ENCODE measurements around the gene MAP4K1. TPM values are rescaled to one million over a fixed set of nuclear protein-coding genes. Genes with fewer than 3 reads are reported as not detected.
"Not testable (repeated sequence)": the region's sequence is repeated elsewhere in the genome, so short reads cannot be mapped to it uniquely, and the experiment has no call there.

The MAP4K1 gene
- total RNA-seq, 2 experiments from 2014 or later: 374 to 383 TPM

DNA sequence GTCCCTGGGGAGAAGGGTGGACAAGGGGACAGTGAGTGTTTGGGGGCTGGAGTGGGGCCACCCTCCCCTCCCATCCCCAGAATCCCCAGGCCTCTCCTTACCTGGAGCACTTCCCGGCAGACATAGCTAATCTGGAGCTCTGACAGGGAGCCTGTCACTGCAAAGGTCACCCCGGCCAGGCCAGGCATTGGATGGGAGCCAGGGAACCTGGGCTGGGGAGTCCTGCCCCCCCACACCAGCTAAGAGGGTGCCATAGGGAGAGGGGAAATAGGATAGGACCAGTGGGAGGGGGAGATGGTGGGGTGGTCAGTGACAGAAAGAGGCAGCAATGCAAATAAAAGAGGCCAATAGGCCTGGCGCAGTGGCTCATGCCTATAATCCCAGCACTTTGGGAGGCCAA, 3.5 kb downstream of the MAP4K1 start:
- Mint-ChIP-seq H3K27me3 (no peaks in the 10 kb centered on the region), H3K4me3 (no peak overlapping the region), H3K4me1 (peaks cover 55% of the 10 kb centered on the region), H3K27ac (no peak overlapping the region), H3K9me3 (no peaks in the 10 kb centered on the region), H3K36me3 (ENCODE audit: low read depth) (peaks cover 67% of the 10 kb centered on the region)
- ChIA-PET CTCF (no interaction called here), POLR2A (interaction anchor here (1.1 kb wide), 1 partner anchor 11 kb away, joined by 3 read pairs; no protein-coding TSS in a partner anchor)
- no peak for DNase-seq

- Mint-ChIP-seq H3K9me3 (no peaks in the 10 kb centered on the region), H3K4me3 (no peak overlapping the region), H3K36me3 (ENCODE audit: low read depth) (peaks cover 63% of the 10 kb centered on the region), H3K4me1 (peaks cover 10% of the 10 kb centered on the region), H3K27me3 (no peaks in the 10 kb centered on the region), H3K27ac (no peak overlapping the region)
- ChIA-PET POLR2A (interaction anchor here (1.8 kb wide), 1 partner anchor 11 kb away, joined by 4 read pairs; no protein-coding TSS in a partner anchor), CTCF (interaction anchor here (1.0 kb wide), 1 partner anchor 203 kb away, joined by 3 read pairs; the partner anchor contains the start of gene FAM98C)
- DNase-seq: no peak
These were observed 11.6 kb downstream of the MAP4K1 start for GRCh38 chr19:38606131-38606530.

- POLR2A ChIA-PET, H3K27me3 Mint-ChIP-seq, DNase-seq, H3K4me1 Mint-ChIP-seq, H3K27ac Mint-ChIP-seq, CTCF ChIA-PET, H3K9me3 Mint-ChIP-seq, H3K4me3 Mint-ChIP-seq: not testable (repeated sequence)
- H3K36me3 Mint-ChIP-seq (ENCODE audit: low read depth): peaks cover 49% of the 10 kb centered on the region
These were observed 14.9 kb downstream of the MAP4K1 start for GRCh38 chr19:38602856-38603255.

DNA sequence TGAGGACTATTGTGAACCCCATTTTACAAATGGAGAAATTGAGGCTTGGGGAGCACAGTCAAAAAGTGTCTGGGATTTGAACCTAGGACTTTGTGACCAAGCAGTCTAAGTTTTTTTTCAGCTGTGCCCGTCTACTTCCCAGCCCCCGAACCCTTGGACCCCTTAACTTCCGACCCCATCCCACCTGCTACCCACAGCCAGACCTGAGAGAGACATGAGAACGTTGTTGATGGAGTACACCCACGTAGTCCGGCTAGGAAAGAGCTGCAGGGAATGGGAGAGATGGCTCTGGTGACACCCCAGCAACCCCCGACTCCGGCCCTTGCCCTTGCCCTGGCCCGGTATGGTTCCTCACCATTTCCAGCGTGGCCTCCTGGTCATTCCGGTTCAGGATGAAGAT, 18.0 kb downstream of the MAP4K1 start:
- Mint-ChIP-seq H3K9me3 (no peaks in the 10 kb centered on the region), H3K27me3 (no peaks in the 10 kb centered on the region), H3K36me3 (ENCODE audit: low read depth) (peaks cover 52% of the 10 kb centered on the region), H3K4me1 (peaks cover 7% of the 10 kb centered on the region), H3K27ac (no peak overlapping the region), H3K4me3 (no peak overlapping the region)
- DNase-seq: no peak
- ChIA-PET CTCF (no interaction called here), POLR2A (interaction anchor here (0.9 to 1.4 kb wide), 2 partner anchors 18 to 82 kb away, joined by 3 read pairs; partner anchors contain the start of gene MAP4K1)

GRCh38 chr19:38597075-38597474, 20.7 kb downstream of the MAP4K1 start:
- Mint-ChIP-seq H3K27ac (no peak overlapping the region), H3K36me3 (ENCODE audit: low read depth) (peaks cover 63% of the 10 kb centered on the region), H3K9me3 (no peaks in the 10 kb centered on the region), H3K27me3 (no peaks in the 10 kb centered on the region), H3K4me3 (no peak overlapping the region), H3K4me1 (peaks cover 7% of the 10 kb centered on the region)
- no peak for DNase-seq
- ChIA-PET POLR2A (interaction anchor here (1.0 kb wide), 1 partner anchor 40 kb away, joined by 5 read pairs; no protein-coding TSS in a partner anchor), CTCF (no interaction called here)

DNA sequence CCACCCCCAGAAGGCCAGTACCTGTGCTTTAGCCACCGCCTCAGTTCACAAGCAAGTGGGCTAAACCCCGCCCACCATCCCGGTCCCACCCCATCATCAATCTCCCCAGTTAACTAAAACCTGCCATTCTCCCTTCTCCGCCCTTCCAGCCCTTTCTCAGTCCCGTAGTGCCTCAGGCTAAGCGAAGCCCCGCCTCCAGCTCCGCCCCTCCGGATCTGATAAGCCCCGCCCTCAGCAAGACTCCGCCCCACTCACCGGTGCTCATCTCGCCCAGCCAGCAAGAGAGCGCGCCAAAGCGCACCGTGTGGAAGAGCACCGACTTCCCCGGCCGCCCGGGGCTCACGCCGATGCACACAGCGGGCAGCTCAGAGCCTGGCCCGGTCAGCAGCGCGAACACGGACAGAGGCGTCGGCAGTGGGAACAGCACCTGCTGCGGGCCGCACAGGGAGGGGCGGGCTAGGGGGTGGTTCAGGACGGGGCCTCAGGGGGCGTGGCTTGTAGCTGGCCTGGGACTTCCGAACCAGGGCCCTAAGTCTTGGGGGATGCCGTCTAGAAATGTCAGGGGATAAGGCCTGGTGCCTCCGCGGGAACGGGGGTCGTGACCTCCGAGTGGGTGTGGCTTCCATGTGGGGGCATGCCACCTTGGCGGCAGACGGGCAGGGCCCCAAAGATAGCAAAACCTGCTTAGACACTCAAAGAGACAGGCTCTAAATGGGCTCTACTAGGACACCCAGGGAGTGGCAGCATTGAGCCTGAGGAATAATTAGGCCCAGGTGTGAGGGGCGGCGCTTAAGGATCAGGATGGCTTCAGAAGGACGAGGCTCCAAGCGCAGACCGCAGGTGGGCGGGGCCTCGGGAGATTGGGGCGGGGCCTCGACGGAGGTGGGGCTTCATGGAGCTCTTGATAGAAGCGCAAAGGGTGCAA, 21.4 kb downstream of the MAP4K1 start:
- Mint-ChIP-seq H3K27me3 (no peaks in the 10 kb centered on the region), H3K9me3 (no peaks in the 10 kb centered on the region), H3K4me3 (no peak overlapping the region), H3K36me3 (ENCODE audit: low read depth) (peaks cover 61% of the 10 kb centered on the region), H3K4me1 (peaks cover 7% of the 10 kb centered on the region), H3K27ac (no peak overlapping the region)
- CTCF ChIA-PET: no interaction called here
- POLR2A ChIA-PET: interaction anchor here (1.0 kb wide), 1 partner anchor 39 kb away, joined by 5 read pairs; no protein-coding TSS in a partner anchor
- peak; percentile 29 for DNase-seq

- ChIA-PET POLR2A (interaction anchor here (0.7 to 1.9 kb wide), 4 partner anchors 13 to 36 kb away, joined by 3 to 4 read pairs (median 4); partner anchors contain the start of genes EIF3K and MAP4K1), CTCF (interaction anchor here (0.5 to 1.1 kb wide), 2 partner anchors 20 to 24 kb away, joined by 3 read pairs; partner anchors contain the start of gene MAP4K1)
- DNase-seq: no peak
- Mint-ChIP-seq H3K27me3 (no peaks in the 10 kb centered on the region), H3K9me3 (no peaks in the 10 kb centered on the region), H3K4me3 (no peak overlapping the region), H3K36me3 (ENCODE audit: low read depth) (peaks cover 69% of the 10 kb centered on the region), H3K4me1 (peaks cover 2% of the 10 kb centered on the region), H3K27ac (no peak overlapping the region)
These were observed 24.8 kb downstream of the MAP4K1 start for GRCh38 chr19:38592940-38593339.

- H3K4me3 Mint-ChIP-seq: no peak overlapping the region
- DNase-seq: no peak
- H3K4me1 Mint-ChIP-seq: peaks cover 12% of the 10 kb centered on the region
- no peaks in the 10 kb centered on the region for H3K27me3 Mint-ChIP-seq
- ChIA-PET CTCF (no interaction called here), POLR2A (no interaction called here)
- H3K36me3 Mint-ChIP-seq (ENCODE audit: low read depth): peaks cover 42% of the 10 kb centered on the region
- no peaks in the 10 kb centered on the region for H3K9me3 Mint-ChIP-seq
- H3K27ac Mint-ChIP-seq: peak overlapping the region; percentile 4
These were observed 29.7 kb downstream of the MAP4K1 start for GRCh38 chr19:38588041-38588440.

GRCh38 chr19:38587562-38587961, 30.2 kb downstream of the MAP4K1 start:
- POLR2A ChIA-PET: interaction anchor here (0.9 kb wide), 2 partner anchors 8 to 31 kb away, joined by 3 read pairs; partner anchors contain the start of gene EIF3K
- CTCF ChIA-PET: interaction anchor here (1.0 kb wide), 1 partner anchor 72 kb away, joined by 4 read pairs; no protein-coding TSS in a partner anchor
- Mint-ChIP-seq H3K4me1 (peaks cover 12% of the 10 kb centered on the region), H3K27ac (peak overlapping the region; percentile 4), H3K36me3 (ENCODE audit: low read depth) (peaks cover 39% of the 10 kb centered on the region), H3K4me3 (no peak overlapping the region), H3K27me3 (no peaks in the 10 kb centered on the region), H3K9me3 (no peaks in the 10 kb centered on the region)
- no peak for DNase-seq

DNA sequence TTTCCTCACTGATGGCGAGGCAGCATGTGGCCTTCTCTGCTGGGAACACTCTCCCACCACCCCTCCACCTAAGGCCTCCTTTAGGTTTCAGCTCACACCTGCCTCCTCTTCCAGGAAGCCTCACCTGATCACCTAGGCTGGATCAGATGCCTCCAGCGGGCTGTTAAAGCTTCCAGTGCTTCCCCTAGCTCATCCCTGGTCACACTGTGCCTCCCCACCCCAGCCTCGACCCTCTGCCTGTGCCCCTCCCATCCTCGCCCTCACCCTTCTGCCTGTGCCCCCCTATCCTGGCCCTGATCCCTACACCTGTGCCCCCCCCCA, 33.8 kb downstream of the MAP4K1 start:
- H3K4me3 Mint-ChIP-seq: no peak overlapping the region

DNA sequence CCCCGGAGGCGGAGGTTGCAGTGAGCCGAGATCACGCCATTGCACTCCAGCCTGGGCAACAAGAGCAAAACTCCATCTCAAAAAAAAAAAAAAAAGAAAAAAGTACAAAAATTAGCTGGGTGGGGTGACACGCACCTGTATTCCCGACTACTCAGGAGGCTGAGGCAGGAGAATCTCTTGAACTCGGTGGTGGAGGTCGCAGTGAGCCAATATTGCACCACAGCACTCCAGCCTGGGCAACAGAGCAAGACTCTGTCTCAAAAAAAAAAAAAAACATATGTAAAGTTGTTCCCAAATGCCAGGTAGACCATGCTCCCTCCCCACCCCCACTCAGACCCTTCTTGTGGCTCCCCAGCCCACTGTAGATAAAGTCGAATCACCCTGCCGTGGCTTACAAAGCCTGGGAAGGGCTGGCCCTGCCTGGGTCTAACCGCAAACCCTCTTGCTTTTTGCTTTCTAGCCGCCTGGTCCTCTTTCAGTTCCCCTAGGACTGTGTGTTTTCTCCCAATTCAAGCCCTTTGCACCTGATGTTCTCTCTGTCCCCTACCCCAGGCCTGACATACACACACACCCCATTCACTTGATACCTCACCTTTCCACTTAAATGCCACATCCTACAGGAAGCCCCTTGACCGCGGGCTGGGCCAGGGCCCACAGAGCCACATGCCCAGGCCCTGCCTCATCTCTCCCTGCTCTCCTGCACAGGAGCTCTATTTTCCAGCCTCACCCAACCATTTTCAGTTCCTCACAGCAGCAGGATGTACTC, 34.4 kb downstream of the MAP4K1 start:
- H3K4me3 Mint-ChIP-seq: no peak overlapping the region
- peak overlapping the region; percentile 39 for H3K27ac Mint-ChIP-seq
- no peaks in the 10 kb centered on the region for H3K9me3 Mint-ChIP-seq
- CTCF ChIA-PET: interaction anchor here (0.7 to 1.5 kb wide), 3 partner anchors 26 to 329 kb away, joined by 4 read pairs; no protein-coding TSS in a partner anchor
- DNase-seq: peak; percentile 38
- no peaks in the 10 kb centered on the region for H3K27me3 Mint-ChIP-seq
- H3K36me3 Mint-ChIP-seq (ENCODE audit: low read depth): peaks cover 14% of the 10 kb centered on the region
- H3K4me1 Mint-ChIP-seq: peaks cover 29% of the 10 kb centered on the region
- POLR2A ChIA-PET: interaction anchor here (0.7 to 1.0 kb wide), 3 partner anchors 26 to 51 kb away, joined by 3 to 5 read pairs (median 3); partner anchors contain the start of gene EIF3K

More for the DNA sequence above, 33.8 kb downstream of the MAP4K1 start:
- no peaks in the 10 kb centered on the region for H3K27me3 Mint-ChIP-seq
- H3K4me1 Mint-ChIP-seq: peaks cover 23% of the 10 kb centered on the region
- H3K9me3 Mint-ChIP-seq: no peaks in the 10 kb centered on the region
- no peak for DNase-seq
- peaks cover 18% of the 10 kb centered on the region for H3K36me3 Mint-ChIP-seq (ENCODE audit: low read depth)
- ChIA-PET CTCF (interaction anchor here (0.8 kb wide), 1 partner anchor 26 kb away, joined by 4 read pairs; no protein-coding TSS in a partner anchor), POLR2A (interaction anchor here (0.7 to 1.0 kb wide), 3 partner anchors 27 to 51 kb away, joined by 3 to 5 read pairs (median 3); partner anchors contain the start of gene EIF3K)
- peak overlapping the region; percentile 39 for H3K27ac Mint-ChIP-seq

GRCh38 chr19:38580080-38580479, 37.7 kb downstream of the MAP4K1 start:
- H3K36me3 Mint-ChIP-seq (ENCODE audit: low read depth): no peaks in the 10 kb centered on the region
- no peak overlapping the region for H3K27ac Mint-ChIP-seq
- H3K27me3 Mint-ChIP-seq: no peaks in the 10 kb centered on the region
- peaks cover 31% of the 10 kb centered on the region for H3K4me1 Mint-ChIP-seq
- ChIA-PET POLR2A (interaction anchor here (1.0 kb wide), 1 partner anchor 13 kb away, joined by 3 read pairs; no protein-coding TSS in a partner anchor), CTCF (interaction anchor here (1.4 to 1.5 kb wide), 4 partner anchors 11 to 177 kb away, joined by 3 to 5 read pairs (median 4); partner anchors contain the start of gene FAM98C)
- H3K4me3 Mint-ChIP-seq: no peak overlapping the region
- no peaks in the 10 kb centered on the region for H3K9me3 Mint-ChIP-seq
- no peak for DNase-seq

Data from activated CD4-positive, alpha-beta memory T cell treated with anti-CD3 and anti-CD28 coated beads, Interleukin-2, amount 10 ng/mL, durations not matched to agents 7 days and 5 days (primary cell).